HEK293 (cell line): Measurements from ENCODE around the gene TIAM1.

Source experiments
- CTCF ChIA-PET: fragments of 350-600 bp; formaldehyde crosslinking; extraction: SDS; loops from one replicate; lab custom pipeline; 2021; ENCODE audit warnings: antibody characterized with exemption; lab: Yijun Ruan, JAX
- POLR2A ChIA-PET: fragments of 300-600 bp; formaldehyde crosslinking; extraction: SDS; loops from one replicate; lab custom pipeline; 2020; ENCODE audit warnings: antibody characterized with exemption, inconsistent platforms; lab: Yijun Ruan, JAX
- H3K27ac ChIP-seq: fragments of 200-500 bp; sonication (Bioruptor generic); 2 replicates; pipeline ENCODE4 v1.5.1; 2014; ENCODE audit warnings: low read depth, low read length, control low read depth, inconsistent platforms; ENCODE audit errors: extremely low read depth
- H3K36me3 ChIP-seq, 2 experiments: fragments of 200-500 bp in 1 of 2; sonication (Bioruptor generic) in 1 of 2; 1 replicate in 1 of 2; 2 replicates in 1 of 2; pipeline ENCODE4 v1.5.1; 2014 to 2017; ENCODE audit warnings: inconsistent platforms in 2 of 2, low read length in 2 of 2; ENCODE audit not compliant: control insufficient read depth in 2 of 2, insufficient read depth in 1 of 2
- H3K4me1 ChIP-seq: fragments of 200-500 bp; sonication (Bioruptor generic); 2 replicates; pipeline ENCODE4 v1.5.1; 2014; ENCODE audit warnings: mild to moderate bottlenecking, low read length, inconsistent platforms; ENCODE audit not compliant: control insufficient read depth, insufficient read depth
- H3K4me3 ChIP-seq: 2 replicates; pipeline ENCODE4 v1.5.1; 2011; ENCODE audit warnings: low read depth, mild to moderate bottlenecking, control low read depth, low read length, moderate library complexity
- H3K9me3 ChIP-seq: fragments of 200-500 bp; sonication (Bioruptor generic); 2 replicates; pipeline ENCODE4 v1.5.1; 2014; ENCODE audit warnings: low read depth, low read length, inconsistent platforms; ENCODE audit not compliant: control insufficient read depth, insufficient read depth
- INSM2 ChIP-seq: fragments of 450-650 bp; formaldehyde crosslinking; IDR thresholded peaks from 2 replicates; pipeline ENCODE4 v1.5.1; 2016; ENCODE audit warnings: missing biosample characterization, missing genetic modification characterization
- KLF1 ChIP-seq: fragments of 450-650 bp; formaldehyde crosslinking; IDR thresholded peaks from 2 replicates; pipeline ENCODE4 v1.5.1; 2016; ENCODE audit warnings: missing biosample characterization, missing genetic modification characterization
- KLF10 ChIP-seq: fragments of 450-650 bp; IDR thresholded peaks from 2 replicates; pipeline ENCODE4 v1.5.1; 2018; ENCODE audit warnings: missing biosample characterization, mild to moderate bottlenecking, missing genetic modification characterization
- KLF17 ChIP-seq: fragments of 450-650 bp; formaldehyde crosslinking; IDR thresholded peaks from 2 replicates; pipeline ENCODE4 v1.5.1; 2016; ENCODE audit warnings: missing biosample characterization, missing genetic modification characterization
- KLF9 ChIP-seq: fragments of 450-650 bp; formaldehyde crosslinking; IDR thresholded peaks from 2 replicates; pipeline ENCODE4 v1.5.1; 2016; ENCODE audit warnings: missing biosample characterization, missing genetic modification characterization, low read depth
- OVOL3 ChIP-seq: fragments of 450-650 bp; formaldehyde crosslinking; IDR thresholded peaks from 2 replicates; pipeline ENCODE4 v1.5.1; 2016; ENCODE audit warnings: missing biosample characterization, missing genetic modification characterization
- PRDM10 ChIP-seq: fragments of 450-650 bp; formaldehyde crosslinking; IDR thresholded peaks from 2 replicates; pipeline ENCODE4 v1.5.1; 2016; ENCODE audit warnings: missing biosample characterization, missing genetic modification characterization
- PRDM4 ChIP-seq: fragments of 450-650 bp; formaldehyde crosslinking; IDR thresholded peaks from 2 replicates; pipeline ENCODE4 v1.5.1; 2017; ENCODE audit warnings: missing biosample characterization, missing genetic modification characterization
- REPIN1 ChIP-seq: fragments of 450-650 bp; formaldehyde crosslinking; IDR thresholded peaks from 2 replicates; pipeline ENCODE4 v1.5.1; 2017; ENCODE audit warnings: missing biosample characterization, missing genetic modification characterization, low read depth
- SETDB1 ChIP-seq: IDR thresholded peaks from one replicate; pipeline ENCODE4 v1.6.1; 2017; ENCODE audit warnings: mild to moderate bottlenecking, low read length, moderate library complexity, mixed read lengths; ENCODE audit not compliant: insufficient read length
- TCF7L2 ChIP-seq: IDR thresholded peaks from 2 replicates; pipeline ENCODE4 v1.6.1; 2011; ENCODE audit warnings: low read depth, mild to moderate bottlenecking, inconsistent platforms, low read length, moderate library complexity, borderline replicate concordance
- YY1 ChIP-seq: fragments of 450-650 bp; formaldehyde crosslinking; IDR thresholded peaks from 2 replicates; pipeline ENCODE4 v1.5.1; 2018; ENCODE audit warnings: missing biosample characterization, missing genetic modification characterization
- ZBTB17 ChIP-seq: fragments of 450-650 bp; formaldehyde crosslinking; IDR thresholded peaks from 2 replicates; pipeline ENCODE4 v1.5.1; 2016; ENCODE audit warnings: missing biosample characterization, missing genetic modification characterization
- ZNF2 ChIP-seq: fragments of 450-650 bp; formaldehyde crosslinking; IDR thresholded peaks from 2 replicates; pipeline ENCODE4 v1.5.1; 2016; ENCODE audit warnings: missing biosample characterization, missing genetic modification characterization
- ZNF211 ChIP-seq: fragments of 450-650 bp; formaldehyde crosslinking; IDR thresholded peaks from 2 replicates; pipeline ENCODE4 v1.5.1; 2016; ENCODE audit warnings: low read depth, missing biosample characterization, missing genetic modification characterization
- ZNF324 ChIP-seq: fragments of 450-650 bp; formaldehyde crosslinking; IDR thresholded peaks from 2 replicates; pipeline ENCODE4 v1.5.1; 2016; ENCODE audit warnings: missing biosample characterization, missing genetic modification characterization
- ZNF518A ChIP-seq: fragments of 450-650 bp; formaldehyde crosslinking; conservative IDR thresholded peaks from 2 replicates; pipeline ENCODE4 v1.5.1; 2016; ENCODE audit warnings: low read depth, missing biosample characterization, missing genetic modification characterization
- ZNF704 ChIP-seq: fragments of 450-650 bp; formaldehyde crosslinking; IDR thresholded peaks from 2 replicates; pipeline ENCODE4 v1.5.1; 2016; ENCODE audit warnings: missing biosample characterization, missing genetic modification characterization
- ZNF707 ChIP-seq: fragments of 450-650 bp; formaldehyde crosslinking; IDR thresholded peaks from 2 replicates; pipeline ENCODE4 v1.5.1; 2016; ENCODE audit warnings: missing biosample characterization, missing genetic modification characterization
- ZNF76 ChIP-seq: fragments of 450-650 bp; formaldehyde crosslinking; IDR thresholded peaks from 2 replicates; pipeline ENCODE4; 2016; ENCODE audit warnings: low read depth, missing biosample characterization, missing genetic modification characterization, borderline replicate concordance
- ZNF837 ChIP-seq: fragments of 450-650 bp; formaldehyde crosslinking; IDR thresholded peaks from 2 replicates; pipeline ENCODE4 v1.5.1; 2016; ENCODE audit warnings: missing biosample characterization, missing genetic modification characterization

TIAM1 gene

GRCh38 chr21:31084689-31085088, 259.4 kb downstream of the TIAM1 start (continued):
- TF ChIP-seq ZNF704 (tag by site-specific recombination) = no peak
- TF ChIP-seq ZNF518A (tag by site-specific recombination) = no peak
- TF ChIP-seq ZNF76 (tag by site-specific recombination) = no peak

- no peaks in the 10 kb centered on the region for H3K36me3 ChIP-seq
- CTCF ChIA-PET = no interaction called here
- H3K27ac ChIP-seq = no peak overlapping the region
- no peaks in the 10 kb centered on the region for H3K4me1 ChIP-seq
- POLR2A ChIA-PET = no interaction called here
- no peaks in the 10 kb centered on the region for H3K9me3 ChIP-seq
- H3K4me3 ChIP-seq = no peak overlapping the region
- TF ChIP-seq ZNF707 (tag by site-specific recombination) (no peak), YY1 (tag by site-specific recombination) (no peak), ZNF324 (no peak), KLF1 (tag by site-specific recombination) (no peak), KLF10 (tag by site-specific recombination) (no peak), ZNF704 (tag by site-specific recombination) (no peak), SETDB1 (no peak), KLF9 (tag by site-specific recombination) (no peak), ZNF211 (tag by site-specific recombination) (no peak), TCF7L2 (no peak), ZNF837 (tag by site-specific recombination) (no peak), ZBTB17 (tag by site-specific recombination) (no peak), REPIN1 (tag by site-specific recombination) (no peak), INSM2 (no peak), PRDM10 (tag by site-specific recombination) (no peak), OVOL3 (tag by site-specific recombination) (no peak), ZNF2 (tag by site-specific recombination) (no peak), PRDM4 (tag by site-specific recombination) (no peak), KLF17 (no peak)
Observed at GRCh38 chr21:31078796-31079195, 265.3 kb downstream of the TIAM1 start.
